ENCODE data around the gene PLXNB2.

- TF ChIP-seq POLR2A (IDR thresholded peaks at IDR 0.05): peak in 1 of 2 donors; percentile 13
- no peak for TF ChIP-seq CTCF (IDR thresholded peaks at IDR 0.05)
- TF ChIP-seq POLR2AphosphoS5 (IDR thresholded peaks at IDR 0.05): peak; percentile 90
- TF ChIP-seq EP300 (IDR thresholded peaks at IDR 0.05): no peak
Observed at GRCh38 chr22:50305923-50306566, 1.4 kb downstream of the PLXNB2 start.

Data from gastroesophageal sphincter (tissue), 3 donors.